PC-3 (cell line): ENCODE measurements around the gene ADGRG1. TPM values are rescaled to one million over a fixed set of nuclear protein-coding genes. Genes with fewer than 3 reads are reported as not detected.

Source experiments
- ATAC-seq: fragments of 200-7000 bp; cut with Tn5 transposase; 2 replicates; pipeline ENCODE4 v1.9.1; 2020; ENCODE audit warnings: mild to moderate bottlenecking, moderate library complexity
- BruUV-seq: library from RNA; stranded (reverse); fragments of 400-500 nt; replicated peaks from 2 replicates; lab custom pipeline; 2021; lab: Mats Ljungman, UMichigan
- CTCF ChIA-PET: fragments of 300-600 bp; sonication (Branson Sonifier 250); formaldehyde crosslinking; loops from one replicate; lab custom pipeline; 2022; ENCODE audit warnings: antibody characterized with exemption; lab: Charles Lee
- POLR2A ChIA-PET: fragments of 300-600 bp; sonication (Branson Sonifier 250); formaldehyde crosslinking; loops from one replicate; lab custom pipeline; 2022; ENCODE audit warnings: antibody characterized with exemption; ENCODE audit not compliant: unreplicated experiment; lab: Charles Lee
- DNase-seq: peaks from one replicate; pipeline ENCODE4 v3.0.0-alpha.2; 2015
- H2AFZ ChIP-seq: fragments of 300-600 bp; sonication (generic); 2 replicates; pipeline ENCODE4 v1.6.0; 2016; ENCODE audit warnings: antibody characterized with exemption, low read length
- H3F3A ChIP-seq: fragments of 300-600 bp; sonication (generic); one replicate; pipeline ENCODE4 v1.6.0; 2017; ENCODE audit warnings: antibody characterized with exemption, low read length, control low read depth, mild to moderate bottlenecking; ENCODE audit not compliant: unreplicated experiment
- H3K27ac ChIP-seq: fragments of 300-600 bp; sonication (generic); 2 replicates; pipeline ENCODE4 v1.5.1; 2016; ENCODE audit warnings: mild to moderate bottlenecking, low read length
- H3K27me3 ChIP-seq: fragments of 300-600 bp; sonication (generic); 2 replicates; pipeline ENCODE4 v1.6.1; 2016; ENCODE audit warnings: low read length, mixed read lengths
- H3K36me3 ChIP-seq: fragments of 300-600 bp; sonication (generic); 2 replicates; pipeline ENCODE4 v1.6.1; 2016; ENCODE audit warnings: low read depth, mixed run types, low read length, mixed read lengths
- H3K4me1 ChIP-seq: fragments of 300-600 bp; sonication (generic); 2 replicates; pipeline ENCODE4 v1.5.1; 2016; ENCODE audit warnings: low read length; ENCODE audit not compliant: insufficient read depth
- H3K4me2 ChIP-seq: fragments of 300-600 bp; sonication (generic); 2 replicates; pipeline ENCODE4 v1.6.0; 2016; ENCODE audit warnings: low read length
- H3K4me3 ChIP-seq: fragments of 300-600 bp; sonication (generic); 2 replicates; pipeline ENCODE4 v1.5.1; 2016; ENCODE audit warnings: mild to moderate bottlenecking, low read length, mixed read lengths
- H3K79me2 ChIP-seq: fragments of 300-600 bp; sonication (generic); 2 replicates; pipeline ENCODE4 v1.6.1; 2017; ENCODE audit warnings: low read length, mixed read lengths
- H3K9ac ChIP-seq: fragments of 300-600 bp; sonication (generic); 2 replicates; pipeline ENCODE4 v1.6.0; 2016; ENCODE audit warnings: mild to moderate bottlenecking, low read length
- H3K9me2 ChIP-seq: fragments of 300-600 bp; sonication (generic); replicated peaks from 2 replicates; pipeline ENCODE4 v1.6.1; 2016; ENCODE audit warnings: mixed run types, low read length, mixed read lengths
- H3K9me3 ChIP-seq: fragments of 300-600 bp; sonication (generic); 2 replicates; pipeline ENCODE4 v1.6.1; 2016; ENCODE audit warnings: low read length, mixed read lengths
- H4K20me1 ChIP-seq: fragments of 300-600 bp; sonication (generic); 2 replicates; pipeline ENCODE4 v1.6.1; 2016; ENCODE audit warnings: low read length, mixed read lengths
- EZH2 ChIP-seq: fragments of 300-600 bp; sonication (generic); IDR thresholded peaks from one replicate; pipeline ENCODE4 v1.6.1; 2017; ENCODE audit warnings: antibody characterized with exemption, mild to moderate bottlenecking, low read length; ENCODE audit not compliant: unreplicated experiment
- EZH2phosphoT487 ChIP-seq: fragments of 300-600 bp; sonication (generic); IDR thresholded peaks from 2 replicates; pipeline ENCODE4 v1.6.1; 2018; ENCODE audit warnings: mild to moderate bottlenecking, antibody characterized with exemption, low read length, borderline replicate concordance
- intact Hi-C: fragments of 100-400 bp; cut with micrococcal nuclease; formaldehyde crosslinking; loops from 2 replicates; pipeline ENCODE4 v1.9.0; 2023
- total RNA-seq: library from RNA; depleted of rRNA; stranded (reverse); fragments of >200 nt; gene quantifications from 2 replicates; pipeline ENCODE4 v1.2.3, GENCODE V29; 2014
- TF ChIP-seq, protein P1 (sequence below): fragments of 300-600 bp; sonication (generic); conservative IDR thresholded peaks from 2 replicates; pipeline ENCODE4 v1.5.1; 2017; ENCODE audit warnings: antibody characterized with exemption, low read depth, mild to moderate bottlenecking, low read length

The ADGRG1 gene
- total RNA-seq, 1 experiment from 2014 or later = 33.7 TPM

- H3K9me2 ChIP-seq = no peaks in the 10 kb centered on the region
- H3K9ac ChIP-seq = no peak overlapping the region
- ATAC-seq = no peak
- TF ChIP-seq, protein P1, sequence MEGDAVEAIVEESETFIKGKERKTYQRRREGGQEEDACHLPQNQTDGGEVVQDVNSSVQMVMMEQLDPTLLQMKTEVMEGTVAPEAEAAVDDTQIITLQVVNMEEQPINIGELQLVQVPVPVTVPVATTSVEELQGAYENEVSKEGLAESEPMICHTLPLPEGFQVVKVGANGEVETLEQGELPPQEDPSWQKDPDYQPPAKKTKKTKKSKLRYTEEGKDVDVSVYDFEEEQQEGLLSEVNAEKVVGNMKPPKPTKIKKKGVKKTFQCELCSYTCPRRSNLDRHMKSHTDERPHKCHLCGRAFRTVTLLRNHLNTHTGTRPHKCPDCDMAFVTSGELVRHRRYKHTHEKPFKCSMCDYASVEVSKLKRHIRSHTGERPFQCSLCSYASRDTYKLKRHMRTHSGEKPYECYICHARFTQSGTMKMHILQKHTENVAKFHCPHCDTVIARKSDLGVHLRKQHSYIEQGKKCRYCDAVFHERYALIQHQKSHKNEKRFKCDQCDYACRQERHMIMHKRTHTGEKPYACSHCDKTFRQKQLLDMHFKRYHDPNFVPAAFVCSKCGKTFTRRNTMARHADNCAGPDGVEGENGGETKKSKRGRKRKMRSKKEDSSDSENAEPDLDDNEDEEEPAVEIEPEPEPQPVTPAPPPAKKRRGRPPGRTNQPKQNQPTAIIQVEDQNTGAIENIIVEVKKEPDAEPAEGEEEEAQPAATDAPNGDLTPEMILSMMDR = no peak
- TF ChIP-seq EZH2phosphoT487 (no peak), EZH2 (no peak)
- H4K20me1 ChIP-seq = no peaks in the 10 kb centered on the region
- BruUV-seq = no TSS peak
- no peak overlapping the region for H3K4me2 ChIP-seq
- no peak for DNase-seq
- intact Hi-C loops = no loop called here
- no peaks in the 10 kb centered on the region for H3K9me3 ChIP-seq
- H3K27ac ChIP-seq = no peak overlapping the region
- H2AFZ ChIP-seq = no peak overlapping the region
- H3F3A ChIP-seq = no peaks in the 10 kb centered on the region
- POLR2A ChIA-PET = no interaction called here
- no peaks in the 10 kb centered on the region for H3K36me3 ChIP-seq
- CTCF ChIA-PET = no interaction called here
- no peak overlapping the region for H3K4me3 ChIP-seq
- H3K4me1 ChIP-seq = peaks cover 3% of the 10 kb centered on the region
- no peaks in the 10 kb centered on the region for H3K27me3 ChIP-seq
- H3K79me2 ChIP-seq = no peaks in the 10 kb centered on the region
Measured at GRCh38 chr16:57585051-57585687, 43.3 kb upstream of the ADGRG1 start.

- no peaks in the 10 kb centered on the region for H4K20me1 ChIP-seq
- ChIA-PET CTCF (interaction anchor here (0.7 kb wide), 1 partner anchor 28 kb away, joined by 3 read pairs; no protein-coding TSS in a partner anchor), POLR2A (no interaction called here)
- ATAC-seq = no peak
- TF ChIP-seq EZH2phosphoT487 = no peak
- TF ChIP-seq, protein P1 = no peak
- TF ChIP-seq EZH2 = no peak
- DNase-seq = no peak
- intact Hi-C loops = no loop called here
- no peaks in the 10 kb centered on the region for H3K9me3 ChIP-seq
- H3K27me3 ChIP-seq = no peaks in the 10 kb centered on the region
- H3K9me2 ChIP-seq = no peaks in the 10 kb centered on the region
- no peak overlapping the region for H3K27ac ChIP-seq
- no peak overlapping the region for H3K4me3 ChIP-seq
- peaks cover 16% of the 10 kb centered on the region for H3K4me1 ChIP-seq
- H3K4me2 ChIP-seq = no peak overlapping the region
- no peaks in the 10 kb centered on the region for H3K36me3 ChIP-seq
- no peaks in the 10 kb centered on the region for H3F3A ChIP-seq
- BruUV-seq = no TSS peak
- H2AFZ ChIP-seq = no peak overlapping the region
- H3K79me2 ChIP-seq = no peaks in the 10 kb centered on the region
- no peak overlapping the region for H3K9ac ChIP-seq
Measured at GRCh38 chr16:57588831-57589230, 39.6 kb upstream of the ADGRG1 start.

DNA sequence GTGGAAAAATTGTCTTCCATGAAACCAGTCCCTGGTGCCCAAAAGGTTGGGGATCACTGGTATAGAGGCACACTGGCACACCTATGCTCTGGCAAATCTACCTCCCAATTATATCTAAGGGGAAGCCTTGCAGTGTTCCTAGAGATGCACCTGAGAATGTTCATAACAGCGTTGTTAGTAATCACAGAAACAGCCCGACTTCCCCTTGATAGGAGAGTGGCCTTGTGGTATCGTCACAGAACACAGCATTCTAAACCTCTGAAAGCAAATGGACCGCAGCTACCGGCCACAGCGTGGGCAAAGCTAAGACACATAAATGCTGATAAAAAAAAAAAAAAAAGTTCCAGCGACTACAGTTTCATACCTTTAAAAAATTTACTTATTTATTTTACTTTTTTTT is 39.1 kb upstream of the ADGRG1 start:
- H3K36me3 ChIP-seq = no peaks in the 10 kb centered on the region
- H3K79me2 ChIP-seq = no peaks in the 10 kb centered on the region
- POLR2A ChIA-PET = no interaction called here
- H3K4me2 ChIP-seq = no peak overlapping the region
- H3K9ac ChIP-seq = no peak overlapping the region
- H2AFZ ChIP-seq = no peak overlapping the region
- peaks cover 16% of the 10 kb centered on the region for H3K4me1 ChIP-seq
- H3K9me2 ChIP-seq = no peaks in the 10 kb centered on the region
- no peaks in the 10 kb centered on the region for H3K9me3 ChIP-seq
- CTCF ChIA-PET = no interaction called here
- H3F3A ChIP-seq = no peaks in the 10 kb centered on the region
- no peak overlapping the region for H3K27ac ChIP-seq
- H4K20me1 ChIP-seq = no peaks in the 10 kb centered on the region
- no peaks in the 10 kb centered on the region for H3K27me3 ChIP-seq
- TF ChIP-seq EZH2 = no peak
- TF ChIP-seq, protein P1 = no peak
- TF ChIP-seq EZH2phosphoT487 = no peak
- no TSS peak for BruUV-seq
- no peak overlapping the region for H3K4me3 ChIP-seq
- intact Hi-C loops = no loop called here
- ATAC-seq (no peak), DNase-seq (no peak)
